Neural cell (in vitro differentiated cells): ENCODE data around the gene RSPRY1.

ENCODE experiments used
- CTCF ChIP-seq: fragments of 450-650 bp; IDR thresholded peaks from 2 replicates; pipeline ENCODE4 v1.5.1; 2014; ENCODE audit warnings: antibody characterized with exemption, mild to moderate bottlenecking, moderate library complexity; ENCODE audit not compliant: poor library complexity, severe bottlenecking
- EZH2 ChIP-seq: fragments of 200-600, 300-800 bp; shearing (Covaris generic), sonication (generic); IDR thresholded peaks from 2 replicates; pipeline ENCODE4 v1.6.1; 2014; ENCODE audit warnings: antibody characterized with exemption, low read length, borderline replicate concordance, mild to moderate bottlenecking; ENCODE audit not compliant: insufficient read depth, poor library complexity, severe bottlenecking
- REST ChIP-seq: IDR thresholded peaks from 2 replicates; pipeline ENCODE4 v1.6.1; 2012; ENCODE audit warnings: borderline replicate concordance
- SMC3 ChIP-seq: fragments of 450-650 bp; conservative IDR thresholded peaks from 2 replicates; pipeline ENCODE4 v1.6.1; 2014; ENCODE audit warnings: antibody characterized with exemption, mild to moderate bottlenecking, moderate library complexity; ENCODE audit not compliant: poor library complexity

- no peak for TF ChIP-seq SMC3
- no peak for TF ChIP-seq CTCF
- TF ChIP-seq REST = no peak
- no peak for TF ChIP-seq EZH2
These were observed 23.7 kb downstream of the RSPRY1 start for GRCh38 chr16:57209780-57210179.
